HFF-Myc (cell line): ENCODE results near the gene GLCE.

Experiments
- DNase-seq: peaks from one replicate; pipeline ENCODE4 v3.0.0-alpha.2; 2011; ENCODE audit warnings: low read depth; ENCODE audit errors: extremely low read depth
- H3K4me3 ChIP-seq: replicated peaks from 2 replicates; pipeline ENCODE4 v1.5.1; 2011; ENCODE audit warnings: low read depth, mild to moderate bottlenecking, control low read depth, low read length
- CTCF ChIP-seq: IDR thresholded peaks from 2 replicates; pipeline ENCODE4 v1.5.1; 2012; ENCODE audit warnings: mild to moderate bottlenecking, low read depth, low read length, control low read depth; ENCODE audit errors: missing control alignments

Gene GLCE

GRCh38 chr15:69275074-69275670 is 114.7 kb downstream of the GLCE start:
- no peak for DNase-seq
- no peak overlapping the region for H3K4me3 ChIP-seq
- no peak for TF ChIP-seq CTCF

- no peak for TF ChIP-seq CTCF
These were observed 115.6 kb downstream of the GLCE start for GRCh38 chr15:69275933-69276560.

GRCh38 chr15:69277316-69277715 is 116.9 kb downstream of the GLCE start:
- no peak for DNase-seq
- H3K4me3 ChIP-seq = no peak overlapping the region
- no peak for TF ChIP-seq CTCF

More at GRCh38 chr15:69275933-69276560, 115.6 kb downstream of the GLCE start:
- DNase-seq = no peak
- H3K4me3 ChIP-seq = no peak overlapping the region

GRCh38 chr15:69279636-69280035 is 119.2 kb downstream of the GLCE start:
- H3K4me3 ChIP-seq = no peak overlapping the region
- TF ChIP-seq CTCF = no peak
- DNase-seq = no peak

GRCh38 chr15:69280783-69281182 is 120.3 kb downstream of the GLCE start:
- TF ChIP-seq CTCF = no peak
- DNase-seq = no peak
- no peak overlapping the region for H3K4me3 ChIP-seq

GRCh38 chr15:69282104-69282743 is 121.8 kb downstream of the GLCE start:
- no peak for TF ChIP-seq CTCF

More at GRCh38 chr15:69282104-69282743, 121.8 kb downstream of the GLCE start:
- no peak overlapping the region for H3K4me3 ChIP-seq
- DNase-seq = no peak
